ENCODE results near the gene NXPE3. TPM values are rescaled to one million over a fixed set of nuclear protein-coding genes. Genes with fewer than 3 reads are reported as not detected.

NXPE3 gene
- total RNA-seq, 1 experiment from 2014 or later = 12.8 TPM

DNA sequence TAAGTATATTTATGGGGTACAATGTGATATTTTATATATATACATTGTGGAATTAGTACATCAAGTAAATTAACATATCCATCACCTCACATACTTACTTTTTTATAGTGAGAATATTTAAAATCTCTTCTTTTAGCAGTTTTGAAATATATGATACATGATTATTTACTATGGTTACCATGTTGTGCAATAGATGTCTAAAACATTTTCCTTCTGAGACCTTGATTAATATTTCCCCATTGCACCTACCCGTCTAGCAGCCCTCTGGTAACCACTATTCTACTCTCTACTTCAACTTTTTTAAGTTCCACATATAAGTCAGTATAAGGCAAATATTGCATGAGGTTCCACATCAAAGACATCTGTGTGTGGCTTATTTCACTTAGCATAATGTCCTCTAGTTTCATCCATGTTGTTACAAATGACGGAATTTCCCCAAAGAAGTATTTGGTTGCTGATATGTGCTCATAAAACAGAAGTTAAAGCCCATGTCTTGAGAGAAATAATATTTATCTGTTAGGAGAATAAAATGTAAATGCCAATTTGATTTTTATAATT is 40.7 kb downstream of the NXPE3 start:
- ChIA-PET CTCF (no interaction called here), POLR2A (ENCODE audit: unreplicated experiment) (no interaction called here)
- Histone ChIP-seq H3K36me3 (ENCODE audit: low read depth) (no peaks in the 10 kb centered on the region), H3K4me1 (replicated peaks; ENCODE audit: insufficient read depth) (peaks cover 10% of the 10 kb centered on the region; the same call in 1 of the 2 replicates), H2AFZ (no peak overlapping the region), H3F3A (ENCODE audit: insufficient read depth, low read depth) (peaks cover 16% of the 10 kb centered on the region; the same call in 1 of the 2 replicates), H4K20me1 (ENCODE audit: insufficient read depth) (no peaks in the 10 kb centered on the region), H3K9me3 (ENCODE audit: insufficient read depth, low read depth) (no peaks in the 10 kb centered on the region; the same call in 1 of the 2 replicates), H3K4me3 (no peak overlapping the region), H3K27ac (no peak overlapping the region), H3K9me2 (ENCODE audit: insufficient read depth) (no peaks in the 10 kb centered on the region), H3K79me2 (ENCODE audit: low read depth) (no peaks in the 10 kb centered on the region), H3K27me3 (ENCODE audit: insufficient read depth, low read depth) (no peaks in the 10 kb centered on the region), H3K4me2 (no peak overlapping the region)
- no peak for DNase-seq
- intact Hi-C loops (cut with micrococcal nuclease; ENCODE audit: unreplicated experiment) = no loop called here
- TF ChIP-seq, protein P1, sequence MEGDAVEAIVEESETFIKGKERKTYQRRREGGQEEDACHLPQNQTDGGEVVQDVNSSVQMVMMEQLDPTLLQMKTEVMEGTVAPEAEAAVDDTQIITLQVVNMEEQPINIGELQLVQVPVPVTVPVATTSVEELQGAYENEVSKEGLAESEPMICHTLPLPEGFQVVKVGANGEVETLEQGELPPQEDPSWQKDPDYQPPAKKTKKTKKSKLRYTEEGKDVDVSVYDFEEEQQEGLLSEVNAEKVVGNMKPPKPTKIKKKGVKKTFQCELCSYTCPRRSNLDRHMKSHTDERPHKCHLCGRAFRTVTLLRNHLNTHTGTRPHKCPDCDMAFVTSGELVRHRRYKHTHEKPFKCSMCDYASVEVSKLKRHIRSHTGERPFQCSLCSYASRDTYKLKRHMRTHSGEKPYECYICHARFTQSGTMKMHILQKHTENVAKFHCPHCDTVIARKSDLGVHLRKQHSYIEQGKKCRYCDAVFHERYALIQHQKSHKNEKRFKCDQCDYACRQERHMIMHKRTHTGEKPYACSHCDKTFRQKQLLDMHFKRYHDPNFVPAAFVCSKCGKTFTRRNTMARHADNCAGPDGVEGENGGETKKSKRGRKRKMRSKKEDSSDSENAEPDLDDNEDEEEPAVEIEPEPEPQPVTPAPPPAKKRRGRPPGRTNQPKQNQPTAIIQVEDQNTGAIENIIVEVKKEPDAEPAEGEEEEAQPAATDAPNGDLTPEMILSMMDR (conservative IDR thresholded peaks at IDR 0.05) = no peak
- no peak for TF ChIP-seq EZH2 (IDR thresholded peaks at IDR 0.05; ENCODE audit: low read depth)
- no TSS peak for BruUV-seq (replicated peaks)

DNA sequence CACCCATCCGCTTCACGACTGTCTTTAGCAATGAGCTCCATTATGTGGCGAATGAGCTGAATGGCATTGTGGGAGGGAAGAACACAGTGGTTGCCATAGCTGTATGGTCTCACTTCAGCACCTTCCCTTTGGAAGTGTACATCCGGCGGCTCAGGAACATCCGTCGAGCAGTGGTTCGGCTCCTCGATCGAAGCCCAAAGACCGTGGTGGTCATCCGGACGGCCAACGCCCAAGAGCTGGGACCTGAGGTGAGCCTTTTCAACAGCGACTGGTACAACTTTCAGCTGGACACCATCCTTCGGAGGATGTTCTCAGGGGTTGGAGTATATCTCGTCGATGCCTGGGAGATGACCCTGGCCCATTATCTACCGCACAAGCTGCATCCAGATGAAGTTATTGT is 42.5 kb downstream of the NXPE3 start:
- Histone ChIP-seq H3K9me3 (ENCODE audit: insufficient read depth, low read depth) (no peaks in the 10 kb centered on the region; the same call in 1 of the 2 replicates), H3K36me3 (ENCODE audit: low read depth) (no peaks in the 10 kb centered on the region), H3F3A (ENCODE audit: insufficient read depth, low read depth) (peaks cover 13% of the 10 kb centered on the region; the same call in 1 of the 2 replicates), H4K20me1 (ENCODE audit: insufficient read depth) (no peaks in the 10 kb centered on the region), H3K27ac (no peak overlapping the region), H3K4me2 (no peak overlapping the region), H3K9me2 (ENCODE audit: insufficient read depth) (no peaks in the 10 kb centered on the region), H3K79me2 (ENCODE audit: low read depth) (no peaks in the 10 kb centered on the region), H3K4me3 (no peak overlapping the region), H3K27me3 (ENCODE audit: insufficient read depth, low read depth) (no peaks in the 10 kb centered on the region), H3K4me1 (replicated peaks; ENCODE audit: insufficient read depth) (peaks cover 12% of the 10 kb centered on the region; the same call in 1 of the 2 replicates), H2AFZ (no peak overlapping the region)
- no peak for DNase-seq
- no TSS peak for BruUV-seq (replicated peaks)
- CTCF ChIA-PET = no interaction called here
- no peak for TF ChIP-seq EZH2 (IDR thresholded peaks at IDR 0.05; ENCODE audit: low read depth)
- TF ChIP-seq, protein P1 (conservative IDR thresholded peaks at IDR 0.05) = no peak
- intact Hi-C loops (cut with micrococcal nuclease; ENCODE audit: unreplicated experiment) = no loop called here
- POLR2A ChIA-PET (ENCODE audit: unreplicated experiment) = no interaction called here

DNA sequence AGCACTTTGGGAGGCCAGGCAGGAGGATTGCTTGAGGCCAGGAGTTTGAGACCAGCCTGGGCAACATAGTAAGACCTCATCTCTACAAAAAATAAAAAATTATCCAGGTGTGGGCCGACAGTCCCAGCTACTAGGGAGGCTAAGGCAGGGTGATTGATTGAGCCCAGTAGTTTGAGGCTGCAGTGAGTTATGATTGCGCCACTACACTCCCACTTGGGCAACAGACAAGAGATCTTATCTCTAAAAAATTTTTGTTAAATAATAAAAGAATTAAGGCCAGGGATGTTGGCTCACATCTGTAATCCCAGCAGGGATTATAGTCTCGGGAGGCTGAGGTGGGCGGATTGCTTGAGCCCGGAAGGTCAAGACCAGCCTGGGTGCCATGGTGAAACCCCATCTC is 44.5 kb downstream of the NXPE3 start:
- no peaks in the 10 kb centered on the region for H3K9me3 ChIP-seq (ENCODE audit: insufficient read depth, low read depth)
- H3K4me1 ChIP-seq (replicated peaks; ENCODE audit: insufficient read depth) = peaks cover 17% of the 10 kb centered on the region
- H3K79me2 ChIP-seq (ENCODE audit: low read depth) = no peaks in the 10 kb centered on the region
- no TSS peak for BruUV-seq (replicated peaks)
- H3K4me2 ChIP-seq = no peak overlapping the region
- no peaks in the 10 kb centered on the region for H3K9me2 ChIP-seq (ENCODE audit: insufficient read depth)
- intact Hi-C loops (cut with micrococcal nuclease; ENCODE audit: unreplicated experiment) = no loop called here
- CTCF ChIA-PET = interaction anchor here (0.6 kb wide), 1 partner anchor 334 kb away, joined by 4 read pairs; no protein-coding TSS in a partner anchor
- TF ChIP-seq, protein P1 (conservative IDR thresholded peaks at IDR 0.05) = no peak
- no peak for TF ChIP-seq EZH2 (IDR thresholded peaks at IDR 0.05; ENCODE audit: low read depth)
- no peaks in the 10 kb centered on the region for H3K36me3 ChIP-seq (ENCODE audit: low read depth)
- no peaks in the 10 kb centered on the region for H4K20me1 ChIP-seq (ENCODE audit: insufficient read depth)
- POLR2A ChIA-PET (ENCODE audit: unreplicated experiment) = interaction anchor here (0.5 to 0.6 kb wide), 3 partner anchors 44 to 1956 kb away, joined by 3 to 9 read pairs (median 4); no protein-coding TSS in a partner anchor
- H3F3A ChIP-seq (ENCODE audit: insufficient read depth, low read depth) = peaks cover 3% of the 10 kb centered on the region; the same call in 1 of the 2 replicates
- H3K27me3 ChIP-seq (ENCODE audit: insufficient read depth, low read depth) = no peaks in the 10 kb centered on the region
- H2AFZ ChIP-seq = no peak overlapping the region
- no peak overlapping the region for H3K27ac ChIP-seq
- no peak for DNase-seq
- no peak overlapping the region for H3K4me3 ChIP-seq
